B cell (primary cell): ENCODE data around the gene CFAP61. TPM values are rescaled to one million over a fixed set of nuclear protein-coding genes. Genes with fewer than 3 reads are reported as not detected.

Experiments used
- ATAC-seq: fragments of 200-7000 bp; cut with Tn5 transposase; one replicate; pipeline ENCODE4 v1.10.0; 2021; ENCODE audit warnings: low read depth, mild to moderate bottlenecking, moderate number of reproducible peaks, moderate library complexity
- CTCF ChIA-PET: fragments of 350-600 bp; sonication (Branson Sonifier 250); formaldehyde crosslinking; loops from one replicate; lab custom pipeline; 2021; ENCODE audit warnings: antibody characterized with exemption, inconsistent platforms; lab: Charles Lee
- POLR2A ChIA-PET: fragments of 350-600 bp; sonication (Branson Sonifier 250); formaldehyde crosslinking; loops from one replicate; lab custom pipeline; 2021; ENCODE audit warnings: antibody characterized with exemption; lab: Charles Lee
- DNase-seq: peaks from one replicate; pipeline ENCODE4 v3.0.0; 2013
- H2AFZ ChIP-seq: 2 replicates; pipeline ENCODE4 v1.6.1; 2012; ENCODE audit warnings: mild to moderate bottlenecking, low read depth, low read length; ENCODE audit not compliant: insufficient read depth, poor library complexity, severe bottlenecking
- H3K27ac ChIP-seq, 2 donors: 1 replicate in 1 of 2; 2 replicates in 1 of 2; pipeline ENCODE4 v1.5.1; 2012 to 2013; ENCODE audit warnings: low read length in 2 of 2, mild to moderate bottlenecking in 2 of 2, moderate library complexity in 1 of 2
- H3K27me3 ChIP-seq, 4 experiments: fragments of 200-600 bp in 1 of 4; sonication (generic) in 1 of 4; replicated peaks in 1 of 4; 1 replicate in 2 of 4; 2 replicates in 2 of 4; pipeline versions ENCODE4 v1.6.1 to v1.7.0; 2013 to 2016; ENCODE audit warnings: low read length in 3 of 4, mild to moderate bottlenecking in 2 of 4, mixed read lengths in 1 of 4, moderate library complexity in 1 of 4; ENCODE audit not compliant: insufficient read depth in 4 of 4, control insufficient read depth in 3 of 4; ENCODE audit errors: control extremely low read depth in 1 of 4
- H3K36me3 ChIP-seq, 2 experiments: replicated peaks in 1 of 2; 1 replicate in 1 of 2; 2 replicates in 1 of 2; pipeline versions ENCODE4 v1.6.1 to v1.7.1; 2013; ENCODE audit warnings: low read length in 1 of 2; ENCODE audit not compliant: insufficient read depth in 2 of 2, control insufficient read depth in 1 of 2; ENCODE audit errors: control extremely low read depth in 1 of 2, extremely low read depth in 1 of 2
- H3K4me1 ChIP-seq, 2 donors: fragments of 200-600 bp in 1 of 2; sonication (generic) in 1 of 2; 1 replicate in 1 of 2; 2 replicates in 1 of 2; pipeline versions ENCODE4 v1.5.1 to v1.6.1; 2013 to 2017; ENCODE audit warnings: low read length in 2 of 2; ENCODE audit not compliant: control insufficient read depth in 2 of 2, insufficient read depth in 2 of 2
- H3K4me2 ChIP-seq: replicated peaks from 2 replicates; pipeline ENCODE3; 2012; ENCODE audit warnings: mild to moderate bottlenecking, low read depth, low read length; ENCODE audit not compliant: poor library complexity, severe bottlenecking
- H3K4me3 ChIP-seq, 5 experiments: fragments of 200-600 bp in 1 of 5; sonication (generic) in 1 of 5; 1 replicate in 3 of 5; 2 replicates in 2 of 5; pipeline versions ENCODE4 v1.5.1 to v1.7.0; 2011 to 2016; ENCODE audit warnings: low read length in 4 of 5, mild to moderate bottlenecking in 4 of 5, low read depth in 2 of 5, control low read depth in 1 of 5, moderate library complexity in 1 of 5; ENCODE audit not compliant: insufficient read depth in 1 of 5; ENCODE audit errors: control extremely low read depth in 1 of 5, extremely low read depth in 1 of 5
- H3K79me2 ChIP-seq: fragments of 200-600 bp; sonication (generic); one replicate; pipeline ENCODE4 v1.6.0; 2016; ENCODE audit warnings: low read length; ENCODE audit not compliant: control insufficient read depth, insufficient read depth
- H3K9ac ChIP-seq: fragments of 200-600 bp; sonication (generic); 2 replicates; pipeline ENCODE4 v1.6.1; 2017; ENCODE audit warnings: mild to moderate bottlenecking, low read length, moderate library complexity
- H3K9me3 ChIP-seq, 3 donors: one replicate each; pipeline versions ENCODE4 v1.6.1 to v1.7.1; 2013; ENCODE audit warnings: low read length in 2 of 3; ENCODE audit not compliant: control insufficient read depth in 2 of 3, insufficient read depth in 1 of 3; ENCODE audit errors: control extremely low read depth in 1 of 3
- H4K20me1 ChIP-seq: 2 replicates; pipeline ENCODE4 v1.6.0; 2012; ENCODE audit warnings: mild to moderate bottlenecking, low read length; ENCODE audit not compliant: insufficient read depth, control insufficient read depth, poor library complexity, severe bottlenecking
- H3K27ac Mint-ChIP-seq: one replicate; pipeline ENCODE4 v1.8.0; 2021; ENCODE audit warnings: mixed read lengths
- H3K27me3 Mint-ChIP-seq: one replicate; pipeline ENCODE4 v1.8.0; 2021; ENCODE audit warnings: mixed read lengths
- H3K4me1 Mint-ChIP-seq: one replicate; pipeline ENCODE4 v1.8.0; 2021; ENCODE audit warnings: mixed read lengths
- H3K4me3 Mint-ChIP-seq: one replicate; pipeline ENCODE4 v1.8.0; 2021; ENCODE audit warnings: mixed read lengths
- H3K9me3 Mint-ChIP-seq: one replicate; pipeline ENCODE4 v1.8.0; 2022; ENCODE audit warnings: mixed read lengths; ENCODE audit not compliant: insufficient read depth
- EZH2 ChIP-seq: IDR thresholded peaks from 2 replicates; pipeline ENCODE4 v1.6.1; 2012; ENCODE audit warnings: borderline replicate concordance, low read depth, mild to moderate bottlenecking, moderate library complexity, low read length; ENCODE audit not compliant: insufficient read depth, poor library complexity, severe bottlenecking
- WGBS: methylation state at CpG from one replicate; pipeline ENCODE4 v1.1.5; 2013; ENCODE audit warnings: missing lambda C conversion rate; ENCODE audit not compliant: insufficient coverage; 5-methylcytosine and 5-hydroxymethylcytosine counted together
- intact Hi-C: fragments of 100-400 bp; cut with micrococcal nuclease; formaldehyde crosslinking; loops from one replicate; pipeline ENCODE4 v1.10.0; 2022
- polyA plus RNA-seq: library from polyadenylated mRNA; depleted of rRNA; stranded (reverse); fragments of >200 nt; gene quantifications from 2 replicates; pipeline ENCODE4 v1.2.3, GENCODE V29; 2012
- total RNA-seq, 2 donors: library from RNA; stranded (reverse); fragments of 120-200 nt in 1 of 2; gene quantifications; 1 replicate in 1 of 2; 2 replicates in 1 of 2; pipeline versions ENCODE4 v1.2.3 to v1.2.4, GENCODE V29; 2013 to 2022
- TF ChIP-seq, protein P1 (sequence below): fragments of 200-600 bp; IDR thresholded peaks from one replicate; pipeline ENCODE4 v1.8.0; 2022; ENCODE audit warnings: antibody characterized with exemption, mild to moderate bottlenecking

CFAP61 gene
- total and polyA plus RNA-seq, 2 donors (not counting 1 experiment from before 2014, with no cell fraction given), result not detected

DNA sequence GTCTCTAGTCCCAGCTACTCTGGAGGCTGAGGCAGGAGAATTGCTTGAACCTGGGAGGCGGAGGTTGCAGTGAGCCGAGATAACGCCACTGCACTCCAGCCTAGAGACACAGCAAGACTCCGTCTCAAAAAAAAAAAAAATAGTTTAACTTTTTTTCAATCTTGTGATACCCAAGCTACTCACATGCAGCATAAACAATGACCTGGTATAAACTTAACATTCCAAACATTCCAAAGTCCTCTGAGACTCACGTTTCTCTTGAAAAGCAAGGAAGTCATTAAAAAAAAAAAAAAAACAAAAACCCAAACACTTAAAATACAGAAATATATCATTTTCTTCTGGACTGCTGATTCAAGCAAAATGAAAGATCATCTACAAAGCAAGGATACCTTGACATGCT lies 14.4 kb upstream of the CFAP61 start:
- Histone ChIP-seq H2AFZ (no peak overlapping the region), H3K4me2 (no peak overlapping the region), H3K9me3 (no peaks in the 10 kb centered on the region), H4K20me1 (peaks cover 14% of the 10 kb centered on the region), H3K9ac (no peak overlapping the region), H3K36me3 (peaks cover 12 to 93% of the 10 kb centered on the region in 2 experiments), H3K79me2 (no peaks in the 10 kb centered on the region), H3K27me3 (no peaks in the 10 kb centered on the region), H3K27ac (no peak overlapping the region), H3K4me1 (no peaks in the 10 kb centered on the region), H3K4me3 (no peak overlapping the region)
- Mint-ChIP-seq H3K27ac (no peak overlapping the region), H3K4me1 (no peaks in the 10 kb centered on the region), H3K9me3 (no peaks in the 10 kb centered on the region), H3K27me3 (no peaks in the 10 kb centered on the region), H3K4me3 (no peak overlapping the region)
- CTCF ChIA-PET, result interaction anchor here (0.6 kb wide), 1 partner anchor 14 kb away, joined by 3 read pairs; no protein-coding TSS in a partner anchor
- DNase-seq, result no peak
- 93% methylated on average over 5 of the region's 5 CpGs for WGBS
- intact Hi-C loops, result no loop called here
- TF ChIP-seq, protein P1, sequence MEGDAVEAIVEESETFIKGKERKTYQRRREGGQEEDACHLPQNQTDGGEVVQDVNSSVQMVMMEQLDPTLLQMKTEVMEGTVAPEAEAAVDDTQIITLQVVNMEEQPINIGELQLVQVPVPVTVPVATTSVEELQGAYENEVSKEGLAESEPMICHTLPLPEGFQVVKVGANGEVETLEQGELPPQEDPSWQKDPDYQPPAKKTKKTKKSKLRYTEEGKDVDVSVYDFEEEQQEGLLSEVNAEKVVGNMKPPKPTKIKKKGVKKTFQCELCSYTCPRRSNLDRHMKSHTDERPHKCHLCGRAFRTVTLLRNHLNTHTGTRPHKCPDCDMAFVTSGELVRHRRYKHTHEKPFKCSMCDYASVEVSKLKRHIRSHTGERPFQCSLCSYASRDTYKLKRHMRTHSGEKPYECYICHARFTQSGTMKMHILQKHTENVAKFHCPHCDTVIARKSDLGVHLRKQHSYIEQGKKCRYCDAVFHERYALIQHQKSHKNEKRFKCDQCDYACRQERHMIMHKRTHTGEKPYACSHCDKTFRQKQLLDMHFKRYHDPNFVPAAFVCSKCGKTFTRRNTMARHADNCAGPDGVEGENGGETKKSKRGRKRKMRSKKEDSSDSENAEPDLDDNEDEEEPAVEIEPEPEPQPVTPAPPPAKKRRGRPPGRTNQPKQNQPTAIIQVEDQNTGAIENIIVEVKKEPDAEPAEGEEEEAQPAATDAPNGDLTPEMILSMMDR, result no peak
- no peak for TF ChIP-seq EZH2
- ATAC-seq, result no peak
- POLR2A ChIA-PET, result no interaction called here

DNA sequence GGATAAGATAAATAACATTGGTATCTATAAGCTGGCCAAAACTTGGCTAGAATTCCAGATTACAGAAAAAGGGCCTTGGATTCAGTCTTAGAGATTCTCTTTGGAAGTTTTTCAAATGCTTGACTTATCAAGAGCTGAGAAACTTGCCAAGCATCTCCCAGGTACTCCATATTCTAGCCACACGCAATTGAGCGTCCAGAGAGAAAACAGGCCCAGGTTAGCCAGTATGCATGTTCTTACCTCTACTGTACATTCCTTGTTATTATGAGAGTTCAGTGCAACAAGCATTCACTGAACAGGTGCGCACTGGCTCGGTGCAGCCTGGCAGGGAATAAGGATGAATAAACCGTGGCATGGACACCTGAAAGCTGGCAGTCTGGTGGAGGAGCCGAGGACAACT lies 13.7 kb upstream of the CFAP61 start:
- TF ChIP-seq, protein P1, result no peak
- TF ChIP-seq EZH2, result no peak
- intact Hi-C loops, result no loop called here
- H3K36me3 ChIP-seq, result peaks cover 12 to 94% of the 10 kb centered on the region in 2 experiments
- H4K20me1 ChIP-seq, result peaks cover 14% of the 10 kb centered on the region
- DNase-seq, result no peak
- H3K4me2 ChIP-seq, result no peak overlapping the region
- Mint-ChIP-seq H3K4me1 (no peaks in the 10 kb centered on the region), H3K27me3 (no peaks in the 10 kb centered on the region), H3K9me3 (no peaks in the 10 kb centered on the region), H3K4me3 (no peak overlapping the region), H3K27ac (no peak overlapping the region)
- ATAC-seq, result no peak
- no peak overlapping the region for H3K4me3 ChIP-seq
- no peaks in the 10 kb centered on the region for H3K9me3 ChIP-seq
- H3K27ac ChIP-seq, result no peak overlapping the region
- no peak overlapping the region for H3K9ac ChIP-seq
- ChIA-PET POLR2A (no interaction called here), CTCF (interaction anchor here (0.6 kb wide), 1 partner anchor 13 kb away, joined by 3 read pairs; no protein-coding TSS in a partner anchor)
- no peaks in the 10 kb centered on the region for H3K27me3 ChIP-seq
- H3K4me1 ChIP-seq, result no peaks in the 10 kb centered on the region
- H2AFZ ChIP-seq, result no peak overlapping the region
- WGBS, result 97% methylated on average over 4 of the region's 6 CpGs
- H3K79me2 ChIP-seq, result no peaks in the 10 kb centered on the region
